Duodenal mucosa (tissue), 2 donors: Measurements from ENCODE around the gene BTBD17.
A peak's percentile ranks its signal among the peaks of the same experiment; 100 is the strongest.

Experiments
- H3K27ac ChIP-seq: one replicate; pipeline ENCODE4 v1.7.0; 2013; ENCODE audit warnings: low read depth, low read length
- H3K27me3 ChIP-seq, 2 donors: one replicate each; pipeline ENCODE4 v1.7.0; 2013; ENCODE audit warnings: low read length in 2 of 2, control low read depth in 1 of 2; ENCODE audit not compliant: insufficient read depth in 2 of 2, control insufficient read depth in 1 of 2
- H3K36me3 ChIP-seq, 2 donors: one replicate each; pipeline ENCODE4 v1.7.0; 2013; ENCODE audit warnings: low read length in 2 of 2, control low read depth in 1 of 2; ENCODE audit not compliant: insufficient read depth in 2 of 2, control insufficient read depth in 1 of 2
- H3K4me1 ChIP-seq, 2 donors: one replicate each; pipeline ENCODE4 v1.7.0; 2013; ENCODE audit warnings: low read length in 2 of 2, control low read depth in 1 of 2; ENCODE audit not compliant: insufficient read depth in 2 of 2, control insufficient read depth in 1 of 2
- H3K4me3 ChIP-seq, 2 donors: one replicate each; pipeline ENCODE4 v1.7.0; 2013; ENCODE audit warnings: low read length in 2 of 2, low read depth in 1 of 2
- H3K9ac ChIP-seq, 2 donors: one replicate each; pipeline ENCODE4 v1.7.0; 2013; ENCODE audit warnings: low read length in 2 of 2, low read depth in 1 of 2
- H3K9me3 ChIP-seq, 2 donors: one replicate each; pipeline ENCODE4 v1.7.0; 2013; ENCODE audit warnings: low read length in 2 of 2, control low read depth in 1 of 2; ENCODE audit not compliant: control insufficient read depth in 1 of 2

BTBD17 gene

DNA sequence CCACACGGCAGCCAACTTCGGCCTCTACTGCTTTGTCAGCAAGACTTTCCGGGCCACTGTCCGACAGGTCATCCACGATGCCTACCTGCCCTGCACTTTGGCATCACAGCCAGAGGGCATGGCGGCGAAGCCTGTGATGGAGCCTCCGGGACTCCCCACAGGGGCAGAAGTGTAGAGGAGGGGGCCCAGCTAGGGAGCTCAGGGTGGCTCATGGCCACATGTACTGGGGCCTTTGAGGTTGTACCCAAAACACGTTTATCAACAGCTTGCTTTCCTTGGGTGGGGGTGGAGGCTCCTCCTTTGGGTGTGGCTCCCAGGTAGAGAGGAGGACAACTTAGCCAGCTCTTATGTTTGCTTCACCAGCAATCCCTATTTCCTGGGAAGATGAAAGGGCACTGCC, 10.8 kb upstream of the BTBD17 start:
- Histone ChIP-seq H3K9ac (no peak overlapping the region), H3K36me3 (no peaks in the 10 kb centered on the region), H3K4me1 (peaks cover 21 to 22% of the 10 kb centered on the region in 2 donors), H3K27ac (no peak overlapping the region), H3K9me3 (no peaks in the 10 kb centered on the region), H3K4me3 (no peak overlapping the region), H3K27me3 (no peaks in the 10 kb centered on the region)

DNA sequence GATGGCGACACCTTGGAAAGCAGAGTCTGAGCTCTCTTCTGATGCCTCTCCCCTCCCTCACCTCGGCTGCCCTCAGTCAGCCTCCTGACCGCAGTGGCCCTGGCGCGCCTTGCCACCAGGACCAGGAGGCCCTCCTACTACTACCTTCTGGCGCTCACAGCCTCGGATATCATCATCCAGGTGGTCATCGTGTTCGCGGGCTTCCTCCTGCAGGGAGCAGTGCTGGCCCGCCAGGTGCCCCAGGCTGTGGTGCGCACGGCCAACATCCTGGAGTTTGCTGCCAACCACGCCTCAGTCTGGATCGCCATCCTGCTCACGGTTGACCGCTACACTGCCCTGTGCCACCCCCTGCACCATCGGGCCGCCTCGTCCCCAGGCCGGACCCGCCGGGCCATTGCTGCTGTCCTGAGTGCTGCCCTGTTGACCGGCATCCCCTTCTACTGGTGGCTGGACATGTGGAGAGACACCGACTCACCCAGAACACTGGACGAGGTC, 10.0 kb upstream of the BTBD17 start:
- Histone ChIP-seq H3K27me3 (no peaks in the 10 kb centered on the region), H3K9ac (no peak overlapping the region), H3K36me3 (no peaks in the 10 kb centered on the region), H3K27ac (no peak overlapping the region), H3K9me3 (no peaks in the 10 kb centered on the region), H3K4me1 (peaks cover 21 to 22% of the 10 kb centered on the region in 2 donors), H3K4me3 (no peak overlapping the region)

DNA sequence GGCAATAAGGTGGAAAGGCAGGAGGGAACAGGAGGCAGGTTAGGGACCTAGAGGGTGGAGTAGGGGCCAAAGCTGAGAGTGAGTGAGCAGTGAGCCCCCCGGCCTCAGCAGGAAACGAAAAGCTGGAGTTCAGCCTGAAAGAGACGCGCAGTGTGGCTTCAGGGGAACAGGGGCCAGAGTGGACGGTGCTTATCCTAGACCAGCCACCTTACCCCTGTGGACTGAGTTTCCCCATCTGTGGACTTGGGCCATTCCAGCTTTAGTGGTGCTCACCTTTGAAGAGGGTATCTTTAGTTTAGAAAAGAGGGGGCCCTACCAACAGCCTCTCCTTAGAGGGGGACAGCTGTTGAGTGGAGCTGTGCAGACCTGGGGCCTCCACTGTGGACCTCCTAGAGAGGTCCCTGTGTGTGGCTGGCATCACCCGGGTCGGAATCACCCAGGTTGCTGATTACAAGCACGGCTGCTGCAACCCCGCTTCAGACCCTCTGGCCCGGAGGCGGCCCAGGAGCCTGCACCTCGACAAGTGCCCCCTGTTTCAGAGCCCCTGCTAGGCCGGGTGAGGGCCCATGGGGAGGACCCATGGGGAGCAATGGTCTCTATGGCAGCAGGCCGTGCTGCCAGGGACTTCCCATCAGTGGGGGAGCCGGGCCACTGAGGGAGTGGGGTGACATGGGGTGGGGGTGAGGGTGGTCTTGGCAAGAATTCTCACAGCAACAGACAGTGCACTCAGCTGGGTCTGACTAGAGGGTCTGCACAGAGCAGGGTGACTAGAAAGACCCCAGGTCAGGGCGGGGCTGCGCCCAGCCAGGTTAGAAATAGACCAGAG, 8.2 kb upstream of the BTBD17 start:
- Histone ChIP-seq H3K27ac (no peak overlapping the region), H3K9ac (peak overlapping the region in 1 of 2 donors; percentile 37), H3K9me3 (no peaks in the 10 kb centered on the region), H3K36me3 (no peaks in the 10 kb centered on the region), H3K4me3 (no peak overlapping the region), H3K27me3 (peaks cover 0 to 4% of the 10 kb centered on the region in 2 donors), H3K4me1 (peaks cover 21 to 22% of the 10 kb centered on the region in 2 donors)

DNA sequence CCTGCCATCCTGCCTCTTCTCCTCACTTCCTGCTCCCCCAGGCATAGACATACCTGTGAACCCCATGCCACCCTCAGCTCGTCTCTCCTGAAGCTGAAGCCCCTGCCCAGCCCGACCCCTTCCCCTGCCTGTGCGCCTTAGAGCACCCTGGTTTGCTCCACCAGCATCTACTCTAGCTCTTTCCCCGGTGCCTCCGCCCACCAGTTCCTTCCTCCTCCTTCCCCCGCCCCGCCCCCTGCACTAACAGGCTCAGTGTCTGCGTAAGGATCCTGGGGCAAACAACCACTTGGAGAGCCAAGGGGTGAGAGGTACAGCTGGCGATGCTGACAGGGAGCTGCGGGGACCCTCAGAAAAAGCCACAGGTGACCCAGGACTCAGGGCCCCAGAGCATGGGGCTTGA, 7.6 kb upstream of the BTBD17 start:
- Histone ChIP-seq H3K9ac (peak overlapping the region in 1 of 2 donors; percentile 37), H3K4me1 (peaks cover 17 to 18% of the 10 kb centered on the region in 2 donors), H3K4me3 (no peak overlapping the region), H3K36me3 (no peaks in the 10 kb centered on the region), H3K27ac (no peak overlapping the region), H3K27me3 (peaks cover 0 to 4% of the 10 kb centered on the region in 2 donors), H3K9me3 (no peaks in the 10 kb centered on the region)

DNA sequence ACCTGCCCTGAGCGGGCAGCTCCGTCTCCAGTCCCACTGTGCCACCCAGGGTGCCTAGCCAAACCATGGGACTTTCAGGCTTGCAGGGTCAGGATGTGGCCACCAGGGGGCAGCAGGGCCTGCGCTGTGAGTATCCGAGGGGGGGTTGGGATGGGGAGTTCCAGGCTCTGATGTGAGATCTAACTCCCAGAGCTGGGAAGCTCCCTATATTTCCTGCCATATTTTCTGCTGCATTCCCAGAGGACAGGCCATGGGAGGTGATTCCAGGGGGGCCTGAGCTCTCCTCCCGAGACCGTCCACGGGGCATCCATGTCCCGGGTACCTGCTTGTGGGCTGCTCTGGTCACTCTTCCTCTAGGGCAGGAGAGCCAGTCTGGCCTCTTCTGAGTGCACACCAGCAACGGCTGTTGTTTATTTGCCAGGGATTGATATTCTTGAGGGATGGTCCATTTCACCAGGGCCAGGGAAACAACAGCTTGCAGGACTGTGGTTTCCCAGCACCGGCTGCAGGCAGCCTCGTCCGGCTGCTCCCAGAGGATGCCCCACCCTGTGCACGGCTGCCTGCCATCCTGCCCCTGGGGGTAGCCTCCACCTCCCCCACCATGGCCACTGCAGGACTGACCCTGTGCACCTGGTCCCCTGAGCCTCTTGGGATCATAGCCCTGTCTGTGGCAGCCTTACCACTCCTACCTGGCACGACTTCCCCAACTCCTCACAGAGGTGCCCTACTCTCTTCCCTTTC, 6.8 kb upstream of the BTBD17 start:
- Histone ChIP-seq H3K27me3 (peaks cover 1 to 4% of the 10 kb centered on the region in 2 donors), H3K4me3 (peak overlapping the region in 1 of 2 donors; percentile 40), H3K4me1 (peaks cover 10% of the 10 kb centered on the region in 2 donors), H3K9ac (peak overlapping the region in 1 of 2 donors; percentile 37), H3K36me3 (no peaks in the 10 kb centered on the region), H3K9me3 (no peaks in the 10 kb centered on the region), H3K27ac (no peak overlapping the region)

DNA sequence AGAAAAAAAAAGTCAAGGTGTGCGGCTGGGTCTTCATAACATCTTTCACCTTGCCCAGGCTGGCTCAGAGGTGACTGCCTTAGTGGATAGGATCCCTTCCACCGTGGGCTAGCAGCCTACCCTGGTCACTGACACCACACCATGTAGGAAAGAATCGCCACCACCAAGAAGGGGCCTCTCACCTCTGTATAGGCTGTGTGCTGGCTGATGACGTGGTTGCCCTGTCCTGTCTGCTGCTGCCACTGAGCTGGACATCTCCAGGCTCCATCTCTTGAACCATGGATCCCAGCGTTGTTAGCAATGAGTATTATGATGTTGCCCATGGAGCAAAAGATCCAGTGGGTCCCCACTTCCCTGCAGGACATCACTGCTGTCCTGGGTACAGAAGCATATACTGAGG, 5.5 kb upstream of the BTBD17 start, which contains the start of gene GPR142:
GPR142 (plus strand) TSS at position 301 of the 400 bp plus-strand sequence. CDS start 2,035 bp downstream, outside the sequence.
- no peak within 1 kb of the TSS for H3K4me3 ChIP-seq
- H3K4me1 ChIP-seq: peaks cover 7 to 8% of the 10 kb centered on the region in 2 donors
- peaks cover 2 to 4% of the 10 kb centered on the region in 2 donors for H3K27me3 ChIP-seq
- H3K9ac ChIP-seq: no peak within 1 kb of the TSS
- no peaks in the 10 kb centered on the region for H3K36me3 ChIP-seq
- H3K27ac ChIP-seq: no peak within 1 kb of the TSS
- no peaks in the 10 kb centered on the region for H3K9me3 ChIP-seq

DNA sequence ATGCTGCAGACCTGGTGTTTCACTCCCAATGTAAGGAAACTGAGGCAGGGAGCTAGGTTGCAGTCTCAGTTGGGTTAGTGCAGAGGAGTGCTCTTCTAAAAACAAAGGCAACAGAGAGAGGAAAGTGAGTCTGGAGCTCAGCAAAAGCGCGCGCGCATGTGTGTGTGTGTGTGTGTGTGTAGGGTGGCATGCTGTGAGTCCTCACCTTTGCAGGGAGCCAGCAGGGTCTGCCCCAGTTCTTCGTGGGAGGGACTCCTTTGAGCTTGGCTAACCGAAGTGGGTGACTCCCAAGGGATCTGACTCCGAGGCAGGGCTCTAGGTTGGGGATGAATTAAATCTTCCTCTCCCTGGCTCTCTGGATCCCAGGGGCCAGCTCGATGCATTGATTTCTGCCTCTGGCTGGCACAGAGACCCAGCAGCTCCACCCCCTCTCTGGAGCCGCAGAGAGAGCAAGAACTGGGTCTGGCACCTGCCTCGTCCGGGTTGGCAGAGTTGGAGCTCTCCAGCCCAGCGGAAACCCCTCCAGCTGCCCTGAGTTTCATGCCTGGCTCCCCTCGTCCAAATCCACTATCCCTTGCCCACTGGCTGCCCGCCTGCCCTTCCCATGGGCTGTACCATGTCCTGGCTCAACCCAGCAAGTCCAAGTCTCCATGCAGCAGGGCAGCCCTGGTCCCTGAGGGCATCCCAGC, 1.3 kb upstream of the BTBD17 start:
- Histone ChIP-seq H3K36me3 (no peaks in the 10 kb centered on the region), H3K27me3 (peaks cover 21 to 31% of the 10 kb centered on the region in 2 donors), H3K27ac (no peak overlapping the region), H3K4me3 (no peak overlapping the region), H3K9me3 (no peaks in the 10 kb centered on the region), H3K9ac (no peak overlapping the region), H3K4me1 (peaks cover 0 to 3% of the 10 kb centered on the region in 2 donors)

DNA sequence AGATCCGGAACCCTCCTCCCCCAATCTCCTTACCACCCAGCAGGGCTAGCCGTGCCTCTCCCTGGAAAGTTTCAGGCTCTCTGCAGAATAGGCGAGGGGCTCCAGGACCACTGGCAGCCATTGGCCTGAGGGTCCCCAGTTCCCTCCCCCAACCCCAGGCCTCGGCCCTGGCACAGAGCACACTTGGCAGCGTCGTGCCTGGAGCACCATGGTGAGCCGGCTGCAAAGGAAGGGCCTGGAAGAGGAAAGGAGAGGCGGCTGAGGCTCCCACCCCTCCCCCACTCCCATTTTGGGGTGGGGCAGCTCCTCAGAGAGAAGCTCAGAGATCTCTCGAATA, 369 bp upstream of the BTBD17 start:
- no peaks in the 10 kb centered on the region for H3K9me3 ChIP-seq
- H3K9ac ChIP-seq: no peak overlapping the region
- peaks cover 0 to 3% of the 10 kb centered on the region in 2 donors for H3K4me1 ChIP-seq
- H3K4me3 ChIP-seq: no peak overlapping the region
- H3K36me3 ChIP-seq: no peaks in the 10 kb centered on the region
- peaks cover 30 to 40% of the 10 kb centered on the region in 2 donors for H3K27me3 ChIP-seq
- no peak overlapping the region for H3K27ac ChIP-seq

DNA sequence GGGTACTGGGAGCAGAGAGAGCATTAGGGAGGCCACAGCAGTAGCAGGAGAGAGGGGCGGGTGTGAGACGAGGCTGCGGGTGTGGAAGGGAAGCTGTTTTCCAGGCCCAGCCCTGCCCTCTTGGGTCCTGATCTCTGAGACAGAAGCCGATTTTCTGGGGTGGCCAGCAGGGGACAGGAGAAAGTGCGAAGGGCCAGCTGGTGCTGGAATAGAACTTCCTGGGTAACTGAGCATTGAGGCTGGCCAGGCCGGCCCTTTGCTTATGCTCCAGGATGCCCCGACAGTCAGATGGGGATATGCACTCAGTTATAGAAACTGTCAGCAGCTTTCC, 804 bp downstream of the BTBD17 start:
- Histone ChIP-seq H3K4me1 (peaks cover 0 to 3% of the 10 kb centered on the region in 2 donors), H3K9ac (no peak overlapping the region), H3K36me3 (no peaks in the 10 kb centered on the region), H3K27ac (no peak overlapping the region), H3K27me3 (peaks cover 37 to 47% of the 10 kb centered on the region in 2 donors), H3K9me3 (no peaks in the 10 kb centered on the region), H3K4me3 (no peak overlapping the region)

DNA sequence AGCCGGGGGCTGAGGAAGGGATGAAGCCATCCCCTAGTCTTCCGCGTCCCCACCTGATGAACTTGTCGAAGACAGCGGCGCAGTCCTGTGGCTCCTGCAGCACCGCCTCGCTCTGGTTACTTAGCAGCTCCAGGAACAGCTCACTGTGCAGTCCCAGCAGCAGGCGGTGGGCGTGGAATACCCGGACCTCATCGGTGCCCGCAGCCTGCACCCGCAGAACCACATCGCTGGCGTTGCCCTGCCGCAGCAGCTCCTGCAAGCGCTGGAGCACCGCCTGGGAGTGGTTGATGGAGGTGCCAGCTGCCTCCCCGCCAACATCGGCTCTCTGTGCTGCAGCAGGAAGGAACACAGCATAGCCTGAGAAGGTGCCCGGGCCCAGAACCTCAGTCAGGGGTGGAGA, 1.8 kb downstream of the BTBD17 start:
- peaks cover 46 to 54% of the 10 kb centered on the region in 2 donors for H3K27me3 ChIP-seq
- H3K9ac ChIP-seq: no peak overlapping the region
- H3K36me3 ChIP-seq: no peaks in the 10 kb centered on the region
- no peak overlapping the region for H3K27ac ChIP-seq
- peaks cover 0 to 3% of the 10 kb centered on the region in 2 donors for H3K4me1 ChIP-seq
- no peak overlapping the region for H3K4me3 ChIP-seq
- no peaks in the 10 kb centered on the region for H3K9me3 ChIP-seq
